ENCODE measurements around the gene ATP6V0C. TPM values are rescaled to one million over a fixed set of nuclear protein-coding genes. Genes with fewer than 3 reads are reported as not detected.

The ATP6V0C gene
- total RNA-seq, 1 donor from 2014 or later = 91.4 TPM

- no peak for ATAC-seq (ENCODE audit: low read depth)
- ChIA-PET POLR2A (interaction anchor here (1.4 kb wide), 1 partner anchor 344 kb away, joined by 4 read pairs; the partner anchor contains the start of gene TRAF7), CTCF (interaction anchor here (2.5 kb wide), 1 partner anchor 305 kb away, joined by 17 read pairs; no protein-coding TSS in a partner anchor)
Observed at GRCh38 chr16:2499454-2499853, 14.3 kb upstream of the ATP6V0C start.

GRCh38 chr16:2499890-2500429, 13.8 kb upstream of the ATP6V0C start:
- no peak overlapping the region for H3K4me3 Mint-ChIP-seq
- no peaks in the 10 kb centered on the region for H3K27me3 Mint-ChIP-seq
- peaks cover 17% of the 10 kb centered on the region for H3K36me3 Mint-ChIP-seq (ENCODE audit: low read depth)
- peaks cover 3% of the 10 kb centered on the region for H3K4me1 Mint-ChIP-seq
- no peak overlapping the region for H3K27ac Mint-ChIP-seq
- no peak for DNase-seq
- TF ChIP-seq CTCF (IDR thresholded peaks at IDR 0.05) = no peak
- CTCF ChIA-PET = interaction anchor here (1.9 to 2.5 kb wide), 2 partner anchors 70 to 305 kb away, joined by 9 to 17 read pairs; no protein-coding TSS in a partner anchor
- intact Hi-C loops (cut with micrococcal nuclease) = loop anchor here (5.0 kb wide), 1 partner anchor 498 kb away; no protein-coding TSS in a partner anchor
- no peak for ATAC-seq (ENCODE audit: low read depth)
- no peaks in the 10 kb centered on the region for H3K9me3 Mint-ChIP-seq
- POLR2A ChIA-PET = interaction anchor here (0.6 to 1.4 kb wide), 3 partner anchors 345 to 575 kb away, joined by 4 to 10 read pairs (median 7); partner anchors contain the start of gene TRAF7

More at GRCh38 chr16:2499454-2499853, 14.3 kb upstream of the ATP6V0C start:
- no peak for TF ChIP-seq CTCF (IDR thresholded peaks at IDR 0.05)
- DNase-seq = no peak
- Mint-ChIP-seq H3K4me1 (peaks cover 3% of the 10 kb centered on the region), H3K4me3 (no peak overlapping the region), H3K36me3 (ENCODE audit: low read depth) (peaks cover 17% of the 10 kb centered on the region), H3K9me3 (no peaks in the 10 kb centered on the region), H3K27me3 (no peaks in the 10 kb centered on the region), H3K27ac (no peak overlapping the region)
- intact Hi-C loops (cut with micrococcal nuclease) = no loop called here

- ChIA-PET CTCF (interaction anchor here (1.0 to 2.5 kb wide), 6 partner anchors 12 to 306 kb away, joined by 3 to 17 read pairs (median 7); partner anchors contain the start of genes ECI1 and TEDC2), POLR2A (interaction anchor here (0.6 to 1.4 kb wide), 5 partner anchors 26 to 574 kb away, joined by 4 to 10 read pairs (median 4); partner anchors contain the start of genes TBC1D24 and TRAF7)
- no peak for DNase-seq
- no peak overlapping the region for H3K4me3 Mint-ChIP-seq
- H3K27me3 Mint-ChIP-seq = no peaks in the 10 kb centered on the region
- no peak for ATAC-seq (ENCODE audit: low read depth)
- intact Hi-C loops (cut with micrococcal nuclease) = loop anchor here (5.0 kb wide), 1 partner anchor 498 kb away; no protein-coding TSS in a partner anchor
- H3K36me3 Mint-ChIP-seq (ENCODE audit: low read depth) = peaks cover 17% of the 10 kb centered on the region
- H3K4me1 Mint-ChIP-seq = peaks cover 7% of the 10 kb centered on the region
- H3K9me3 Mint-ChIP-seq = no peaks in the 10 kb centered on the region
- TF ChIP-seq CTCF (IDR thresholded peaks at IDR 0.05) = no peak
- H3K27ac Mint-ChIP-seq = no peak overlapping the region
Observed at GRCh38 chr16:2500430-2500917, 13.3 kb upstream of the ATP6V0C start.

- Mint-ChIP-seq H3K4me1 (peaks cover 11% of the 10 kb centered on the region), H3K9me3 (no peaks in the 10 kb centered on the region)
- intact Hi-C loops (cut with micrococcal nuclease) = loop anchor here (1.0 to 5.0 kb wide), 7 partner anchors 14 to 499 kb away; partner anchors contain the start of genes ABCA3, CCNF and ECI1
Observed at GRCh38 chr16:2500918-2501750, 12.6 kb upstream of the ATP6V0C start.

More at GRCh38 chr16:2500918-2501750, 12.6 kb upstream of the ATP6V0C start:
- ChIA-PET CTCF (interaction anchor here (0.5 to 2.5 kb wide), 13 partner anchors 8 to 645 kb away, joined by 3 to 17 read pairs (median 4); partner anchors contain the start of genes ECI1 and TEDC2), POLR2A (interaction anchor here (0.8 to 1.2 kb wide), 4 partner anchors 9 to 306 kb away, joined by 3 to 8 read pairs (median 4); partner anchors contain the start of gene TBC1D24)
- H3K36me3 Mint-ChIP-seq (ENCODE audit: low read depth) = peaks cover 14% of the 10 kb centered on the region
- H3K4me3 Mint-ChIP-seq = no peak overlapping the region
- ATAC-seq (ENCODE audit: low read depth) (peak; percentile 98), DNase-seq (peak; percentile 77)
- peak; percentile 84 for TF ChIP-seq CTCF (IDR thresholded peaks at IDR 0.05)
- H3K27ac Mint-ChIP-seq = no peak overlapping the region
- no peaks in the 10 kb centered on the region for H3K27me3 Mint-ChIP-seq

Measured in activated B cell treated with CpG ODN at 0.5 μM for 24 hours (primary cell).